ENCODE results near the gene SLC27A2.

- TF ChIP-seq CTCF (IDR thresholded peaks at IDR 0.05; ENCODE audit: low read depth, low read length, missing input control): no peak
- no peak for TF ChIP-seq ZBTB33 (IDR thresholded peaks at IDR 0.05)
- no peak for TF ChIP-seq TAF1 (conservative IDR thresholded peaks at IDR 0.05)
- TF ChIP-seq RAD21 (IDR thresholded peaks at IDR 0.05): no peak
- TF ChIP-seq ATF3 (IDR thresholded peaks at IDR 0.05): no peak
- TF ChIP-seq MAX (IDR thresholded peaks at IDR 0.05): no peak
- TF ChIP-seq FOXA1 (IDR thresholded peaks at IDR 0.05): no peak
Observed at GRCh38 chr15:50259276-50259675, 77.3 kb downstream of the SLC27A2 start.
